ENCODE results near the gene CDH23.

Gene CDH23

DNA sequence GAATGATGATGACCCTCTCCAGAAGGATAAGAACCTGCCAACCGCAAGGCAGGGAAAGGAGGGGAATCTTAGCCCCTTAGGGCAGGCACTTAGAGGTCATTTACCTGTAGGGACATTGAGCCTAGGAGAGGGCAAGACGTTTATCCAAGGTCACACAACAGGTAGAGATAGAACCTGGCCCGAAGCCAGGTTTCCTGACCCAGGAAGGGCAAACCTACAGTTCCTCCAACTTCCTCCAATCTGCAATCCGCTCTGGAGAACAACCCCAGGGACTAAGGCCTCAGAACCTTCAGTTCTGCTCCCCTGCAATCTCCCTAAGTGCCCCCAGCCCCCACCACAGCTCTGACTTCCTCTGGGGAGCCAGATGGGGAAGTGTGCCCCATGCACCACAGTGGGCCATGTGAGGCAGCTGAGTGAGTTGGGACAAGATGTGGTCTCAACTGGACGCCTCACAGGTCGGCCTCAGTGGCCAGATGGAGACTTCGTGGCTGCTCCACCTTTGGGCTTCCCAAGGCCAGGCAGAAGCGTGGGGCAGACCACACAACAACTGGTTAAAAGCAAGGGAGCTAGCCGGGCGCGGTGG is 455.7 kb downstream of the CDH23 start:
- no peaks in the 10 kb centered on the region for H3K36me3 ChIP-seq (replicated peaks; ENCODE audit: insufficient read depth, low read length)
- H2AFZ ChIP-seq (ENCODE audit: low read length): no peak overlapping the region
- no peak overlapping the region for H3K9ac ChIP-seq (ENCODE audit: low read length)
- no peak overlapping the region for H3K4me2 ChIP-seq (ENCODE audit: low read depth, low read length)
- no peak for DNase-seq
- H3K9me2 ChIP-seq (replicated peaks; ENCODE audit: insufficient read depth, low read length): no peaks in the 10 kb centered on the region
- H3K27ac ChIP-seq (ENCODE audit: low read length): no peak overlapping the region; the same call in 1 of the 2 replicates
- H3K79me2 ChIP-seq (ENCODE audit: low read length): peaks cover 36% of the 10 kb centered on the region
- no peak for TF ChIP-seq EZH2phosphoT487 (IDR thresholded peaks at IDR 0.05; ENCODE audit: low read length)
- TF ChIP-seq CTCF (IDR thresholded peaks at IDR 0.05; ENCODE audit: low read length): no peak
- TF ChIP-seq EZH2 (optimal IDR thresholded peaks at IDR 0.05; ENCODE audit: low read depth, low read length): no peak
- H4K20me1 ChIP-seq (ENCODE audit: insufficient read depth, low read length): no peaks in the 10 kb centered on the region; the same call in 1 of the 2 replicates
- peaks cover 4% of the 10 kb centered on the region for H3F3A ChIP-seq (ENCODE audit: insufficient read depth, low read length)
- no peaks in the 10 kb centered on the region for H3K27me3 ChIP-seq (replicated peaks; ENCODE audit: insufficient read depth, low read length)
- peaks cover 10% of the 10 kb centered on the region; the same call in 1 of the 2 replicates for H3K4me1 ChIP-seq (ENCODE audit: low read length)
- no peaks in the 10 kb centered on the region for H3K9me3 ChIP-seq (replicated peaks; ENCODE audit: insufficient read depth, low read length)
- no peak overlapping the region for H3K4me3 ChIP-seq (ENCODE audit: low read length)

DNA sequence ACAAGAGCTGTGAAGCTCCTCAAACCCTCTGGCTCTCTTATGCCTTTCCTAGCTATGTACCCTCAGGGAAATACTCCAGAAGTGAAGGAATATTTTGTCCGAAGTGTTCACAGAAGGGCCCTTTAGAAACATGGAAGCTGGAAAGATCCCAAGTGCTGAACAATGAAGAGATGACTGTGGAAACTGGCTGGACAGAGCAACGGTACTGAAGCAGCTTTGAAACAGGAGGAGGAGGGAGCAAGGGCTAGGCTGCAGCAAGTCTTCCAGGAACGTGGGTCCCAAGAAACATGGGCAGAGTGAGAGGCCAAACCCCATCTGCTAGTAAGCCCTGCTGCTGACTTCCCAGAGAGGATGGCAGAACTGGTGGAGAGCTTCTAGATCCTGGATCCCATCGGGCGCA is 457.3 kb downstream of the CDH23 start:
- Histone ChIP-seq H2AFZ (ENCODE audit: low read length) (no peak overlapping the region), H3F3A (ENCODE audit: insufficient read depth, low read length) (peaks cover 4% of the 10 kb centered on the region), H3K4me3 (ENCODE audit: low read length) (no peak overlapping the region), H3K9ac (ENCODE audit: low read length) (no peak overlapping the region), H3K4me2 (ENCODE audit: low read depth, low read length) (no peak overlapping the region), H3K4me1 (ENCODE audit: low read length) (peaks cover 4% of the 10 kb centered on the region; the same call in 1 of the 2 replicates), H3K27me3 (replicated peaks; ENCODE audit: insufficient read depth, low read length) (no peaks in the 10 kb centered on the region), H4K20me1 (ENCODE audit: insufficient read depth, low read length) (no peaks in the 10 kb centered on the region), H3K79me2 (ENCODE audit: low read length) (peaks cover 20% of the 10 kb centered on the region), H3K9me3 (replicated peaks; ENCODE audit: insufficient read depth, low read length) (no peaks in the 10 kb centered on the region), H3K9me2 (replicated peaks; ENCODE audit: insufficient read depth, low read length) (no peaks in the 10 kb centered on the region), H3K36me3 (replicated peaks; ENCODE audit: insufficient read depth, low read length) (no peaks in the 10 kb centered on the region), H3K27ac (ENCODE audit: low read length) (no peak overlapping the region)
- no peak for DNase-seq
- no peak for TF ChIP-seq EZH2phosphoT487 (IDR thresholded peaks at IDR 0.05; ENCODE audit: low read length)
- no peak for TF ChIP-seq CTCF (IDR thresholded peaks at IDR 0.05; ENCODE audit: low read length)
- TF ChIP-seq EZH2 (optimal IDR thresholded peaks at IDR 0.05; ENCODE audit: low read depth, low read length): no peak

GRCh38 chr10:71856619-71857018 is 459.9 kb downstream of the CDH23 start:
- H3K36me3 ChIP-seq (replicated peaks; ENCODE audit: insufficient read depth, low read length): no peaks in the 10 kb centered on the region
- H3F3A ChIP-seq (ENCODE audit: insufficient read depth, low read length): peaks cover 13% of the 10 kb centered on the region
- H3K4me3 ChIP-seq (ENCODE audit: low read length): no peak overlapping the region
- no peaks in the 10 kb centered on the region for H4K20me1 ChIP-seq (ENCODE audit: insufficient read depth, low read length)
- no peak overlapping the region for H3K27ac ChIP-seq (ENCODE audit: low read length)
- H3K9me3 ChIP-seq (replicated peaks; ENCODE audit: insufficient read depth, low read length): no peaks in the 10 kb centered on the region
- no peak for DNase-seq
- no peaks in the 10 kb centered on the region for H3K27me3 ChIP-seq (replicated peaks; ENCODE audit: insufficient read depth, low read length)
- TF ChIP-seq EZH2 (optimal IDR thresholded peaks at IDR 0.05; ENCODE audit: low read depth, low read length): no peak
- no peak for TF ChIP-seq CTCF (IDR thresholded peaks at IDR 0.05; ENCODE audit: low read length)
- TF ChIP-seq EZH2phosphoT487 (IDR thresholded peaks at IDR 0.05; ENCODE audit: low read length): no peak
- H3K79me2 ChIP-seq (ENCODE audit: low read length): no peaks in the 10 kb centered on the region
- H3K9me2 ChIP-seq (replicated peaks; ENCODE audit: insufficient read depth, low read length): no peaks in the 10 kb centered on the region
- no peak overlapping the region for H2AFZ ChIP-seq (ENCODE audit: low read length)
- H3K4me1 ChIP-seq (ENCODE audit: low read length): peaks cover 20% of the 10 kb centered on the region
- H3K4me2 ChIP-seq (ENCODE audit: low read depth, low read length): no peak overlapping the region
- H3K9ac ChIP-seq (ENCODE audit: low read length): no peak overlapping the region

All from MM.1S (cell line).